Liver (tissue), 9 donors: ENCODE results near the gene CHSY1. TPM values are rescaled to one million over a fixed set of nuclear protein-coding genes. Genes with fewer than 3 reads are reported as not detected.

Experiments used
- DNase-seq: peaks from one replicate; pipeline ENCODE4 v3.0.0-alpha.2; 2017; ENCODE audit warnings: low spot score
- H3K27ac ChIP-seq, 2 donors: one replicate each; pipeline ENCODE4 v1.7.0; 2013; ENCODE audit warnings: inconsistent platforms in 2 of 2, low read length in 2 of 2, control low read depth in 1 of 2, low read depth in 1 of 2, mild to moderate bottlenecking in 1 of 2
- H3K27me3 ChIP-seq, 4 donors: one replicate each; pipeline versions ENCODE4 v1.6.1 to v1.7.0; 2013; ENCODE audit warnings: low read length in 3 of 4, inconsistent platforms in 1 of 4, mild to moderate bottlenecking in 1 of 4, moderate library complexity in 1 of 4; ENCODE audit not compliant: control insufficient read depth in 4 of 4, insufficient read depth in 4 of 4
- H3K36me3 ChIP-seq, 4 donors: one replicate each; pipeline versions ENCODE4 v1.6.1 to v1.7.0; 2013; ENCODE audit warnings: low read length in 3 of 4, mild to moderate bottlenecking in 3 of 4, low read depth in 1 of 4, moderate library complexity in 1 of 4; ENCODE audit not compliant: control insufficient read depth in 4 of 4, insufficient read depth in 3 of 4
- H3K4me1 ChIP-seq, 4 donors: one replicate each; pipeline versions ENCODE4 v1.6.1 to v1.7.0; 2013; ENCODE audit warnings: low read length in 3 of 4, mild to moderate bottlenecking in 3 of 4, moderate library complexity in 1 of 4; ENCODE audit not compliant: control insufficient read depth in 4 of 4, insufficient read depth in 4 of 4
- H3K4me3 ChIP-seq, 3 donors: one replicate each; pipeline versions ENCODE4 v1.6.1 to v1.7.0; 2013; ENCODE audit warnings: low read length in 3 of 3, control low read depth in 1 of 3, low read depth in 1 of 3, mild to moderate bottlenecking in 1 of 3
- H3K9ac ChIP-seq, 2 donors: one replicate each; pipeline ENCODE4 v1.7.0; 2013; ENCODE audit warnings: low read length in 2 of 2, mild to moderate bottlenecking in 2 of 2, moderate library complexity in 2 of 2, control low read depth in 1 of 2, low read depth in 1 of 2
- H3K9me3 ChIP-seq, 4 donors: one replicate each; pipeline versions ENCODE4 v1.6.1 to v1.7.0; 2013; ENCODE audit warnings: low read length in 3 of 4; ENCODE audit not compliant: control insufficient read depth in 4 of 4
- ATF3 ChIP-seq: IDR thresholded peaks from 2 replicates; pipeline ENCODE4 v1.6.1; 2016; ENCODE audit warnings: antibody characterized with exemption
- CTCF ChIP-seq: fragments of 150-350 bp; IDR thresholded peaks from 2 replicates; pipeline ENCODE4 v1.5.1; 2017; ENCODE audit warnings: improper control_type of control experiment, low read depth, low read length; ENCODE audit not compliant: missing input control
- EGR1 ChIP-seq, 2 donors: IDR thresholded peaks; 2 replicates each; pipeline ENCODE4 v1.6.1; 2016 to 2018; ENCODE audit warnings: antibody characterized with exemption in 2 of 2, low read depth in 2 of 2
- GABPA ChIP-seq, 2 donors: IDR thresholded peaks in 1 of 2; conservative IDR thresholded peaks in 1 of 2; 2 replicates each; pipeline ENCODE4 v1.6.1; 2016; ENCODE audit warnings: antibody characterized with exemption in 2 of 2, mild to moderate bottlenecking in 1 of 2, moderate library complexity in 1 of 2
- HNF4A ChIP-seq, 2 donors: conservative IDR thresholded peaks; 2 replicates each; pipeline ENCODE4 v1.6.1; 2016; ENCODE audit warnings: antibody characterized with exemption in 2 of 2, mild to moderate bottlenecking in 2 of 2
- JUND ChIP-seq, 2 donors: IDR thresholded peaks; 2 replicates each; pipeline ENCODE4 v1.6.1; 2016; ENCODE audit warnings: antibody characterized with exemption in 2 of 2
- MAX ChIP-seq: IDR thresholded peaks from 2 replicates; pipeline ENCODE4 v1.6.1; 2016; ENCODE audit warnings: antibody characterized with exemption
- NR2F2 ChIP-seq: IDR thresholded peaks from 2 replicates; pipeline ENCODE4 v1.6.1; 2016; ENCODE audit warnings: antibody characterized with exemption
- RAD21 ChIP-seq, 2 donors: IDR thresholded peaks; 2 replicates each; pipeline ENCODE4 v1.6.1; 2016; ENCODE audit warnings: antibody characterized with exemption in 2 of 2, mild to moderate bottlenecking in 2 of 2
- SP1 ChIP-seq: IDR thresholded peaks from 2 replicates; pipeline ENCODE4 v1.6.1; 2018; ENCODE audit warnings: antibody characterized with exemption, mild to moderate bottlenecking
- TAF1 ChIP-seq: conservative IDR thresholded peaks from 2 replicates; pipeline ENCODE4 v1.6.1; 2016; ENCODE audit warnings: antibody characterized with exemption, mild to moderate bottlenecking
- YY1 ChIP-seq: IDR thresholded peaks from 2 replicates; pipeline ENCODE4 v1.6.1; 2016; ENCODE audit warnings: antibody characterized with exemption, mild to moderate bottlenecking
- ZBTB33 ChIP-seq: IDR thresholded peaks from 2 replicates; pipeline ENCODE4 v1.6.1; 2016; ENCODE audit warnings: antibody characterized with exemption
- WGBS: extraction: QIAGEN DNeasy Blood & Tissue Kit; methylation state at CpG from one replicate; pipeline ENCODE4 v1.1.7; 2013; 5-methylcytosine and 5-hydroxymethylcytosine counted together
- polyA plus RNA-seq, 2 donors: library from polyadenylated mRNA; stranded (reverse) in 1 of 2; unstranded in 1 of 2; fragments of 200-250 nt in 1 of 2; fragments of >200 nt in 1 of 2; fragmentation: Nextera tagmentation in 1 of 2; extraction: Ambion mirVana in 1 of 2; gene quantifications; one replicate each; pipeline versions ENCODE4 v1.2.1 to v1.2.3, GENCODE V29; 2013 to 2015
- total RNA-seq, 2 donors: library from RNA; depleted of rRNA; stranded (reverse); fragments of >200 nt; gene quantifications; one replicate each; pipeline ENCODE4 v1.2.3, GENCODE V29; 2014
- TF ChIP-seq, protein P1 (sequence below): IDR thresholded peaks from 2 replicates; pipeline ENCODE4 v1.6.1; 2016; ENCODE audit warnings: antibody characterized with exemption, mild to moderate bottlenecking
- donor health status: healthy.
- donor health status: healthy.
- donor health status: healthy.
- donor health status: healthy.
- donor health status: healthy.

Gene CHSY1
- total and polyA plus RNA-seq, 4 donors: 1.4 to 12.3 (median 6.6) TPM

GRCh38 chr15:101267320-101268104 lies 15.7 kb upstream of the CHSY1 start:
- Histone ChIP-seq H3K9me3 (no peaks in the 10 kb centered on the region), H3K36me3 (peaks cover 10 to 27% (median 22%) of the 10 kb centered on the region in 4 donors), H3K9ac (no peak overlapping the region), H3K4me1 (no peaks in the 10 kb centered on the region), H3K27ac (no peak overlapping the region), H3K27me3 (no peaks in the 10 kb centered on the region), H3K4me3 (no peak overlapping the region)
- 72% methylated on average over 18 of the region's 18 CpGs for WGBS
- TF ChIP-seq JUND (IDR thresholded peaks at IDR 0.05) (no peak), CTCF (no peak), ZBTB33 (no peak), GABPA (IDR thresholded peaks at IDR 0.05 in 1 of 2, conservative IDR thresholded peaks at IDR 0.05 in 1 of 2) (no peak), EGR1 (IDR thresholded peaks at IDR 0.05; ENCODE audit: low read depth in 2 of 2) (no peak), YY1 (no peak), SP1 (no peak), NR2F2 (no peak), TAF1 (no peak), ATF3 (no peak), HNF4A (conservative IDR thresholded peaks at IDR 0.05) (no peak)
- TF ChIP-seq, protein P1, sequence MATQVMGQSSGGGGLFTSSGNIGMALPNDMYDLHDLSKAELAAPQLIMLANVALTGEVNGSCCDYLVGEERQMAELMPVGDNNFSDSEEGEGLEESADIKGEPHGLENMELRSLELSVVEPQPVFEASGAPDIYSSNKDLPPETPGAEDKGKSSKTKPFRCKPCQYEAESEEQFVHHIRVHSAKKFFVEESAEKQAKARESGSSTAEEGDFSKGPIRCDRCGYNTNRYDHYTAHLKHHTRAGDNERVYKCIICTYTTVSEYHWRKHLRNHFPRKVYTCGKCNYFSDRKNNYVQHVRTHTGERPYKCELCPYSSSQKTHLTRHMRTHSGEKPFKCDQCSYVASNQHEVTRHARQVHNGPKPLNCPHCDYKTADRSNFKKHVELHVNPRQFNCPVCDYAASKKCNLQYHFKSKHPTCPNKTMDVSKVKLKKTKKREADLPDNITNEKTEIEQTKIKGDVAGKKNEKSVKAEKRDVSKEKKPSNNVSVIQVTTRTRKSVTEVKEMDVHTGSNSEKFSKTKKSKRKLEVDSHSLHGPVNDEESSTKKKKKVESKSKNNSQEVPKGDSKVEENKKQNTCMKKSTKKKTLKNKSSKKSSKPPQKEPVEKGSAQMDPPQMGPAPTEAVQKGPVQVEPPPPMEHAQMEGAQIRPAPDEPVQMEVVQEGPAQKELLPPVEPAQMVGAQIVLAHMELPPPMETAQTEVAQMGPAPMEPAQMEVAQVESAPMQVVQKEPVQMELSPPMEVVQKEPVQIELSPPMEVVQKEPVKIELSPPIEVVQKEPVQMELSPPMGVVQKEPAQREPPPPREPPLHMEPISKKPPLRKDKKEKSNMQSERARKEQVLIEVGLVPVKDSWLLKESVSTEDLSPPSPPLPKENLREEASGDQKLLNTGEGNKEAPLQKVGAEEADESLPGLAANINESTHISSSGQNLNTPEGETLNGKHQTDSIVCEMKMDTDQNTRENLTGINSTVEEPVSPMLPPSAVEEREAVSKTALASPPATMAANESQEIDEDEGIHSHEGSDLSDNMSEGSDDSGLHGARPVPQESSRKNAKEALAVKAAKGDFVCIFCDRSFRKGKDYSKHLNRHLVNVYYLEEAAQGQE: no peak
- DNase-seq: no peak

- no peak overlapping the region for H3K9ac ChIP-seq
- H3K9me3 ChIP-seq: no peaks in the 10 kb centered on the region
- no peak overlapping the region for H3K27ac ChIP-seq
- peaks cover 8 to 21% (median 16%) of the 10 kb centered on the region in 4 donors for H3K36me3 ChIP-seq
- H3K27me3 ChIP-seq: no peaks in the 10 kb centered on the region
- DNase-seq: no peak
- 73% methylated on average over 9 of the region's 9 CpGs for WGBS
- no peaks in the 10 kb centered on the region for H3K4me1 ChIP-seq
- H3K4me3 ChIP-seq: no peak overlapping the region
- no peak for TF ChIP-seq RAD21 (IDR thresholded peaks at IDR 0.05)
- TF ChIP-seq, protein P1: no peak
- no peak for TF ChIP-seq ZBTB33
- no peak for TF ChIP-seq ATF3
- TF ChIP-seq GABPA (IDR thresholded peaks at IDR 0.05 in 1 of 2, conservative IDR thresholded peaks at IDR 0.05 in 1 of 2): no peak
- TF ChIP-seq HNF4A (conservative IDR thresholded peaks at IDR 0.05): no peak
- no peak for TF ChIP-seq YY1
- TF ChIP-seq MAX: no peak
- TF ChIP-seq SP1: no peak
These were observed 14.9 kb upstream of the CHSY1 start for GRCh38 chr15:101266787-101267186.
